Kidney capillary endothelial cell (primary cell): ENCODE measurements around the gene COL5A1.
"Not testable (repeated sequence)": the region's sequence is repeated elsewhere in the genome, so short reads cannot be mapped to it uniquely, and the experiment has no call there.

Experiments
- DNase-seq: peaks from one replicate; pipeline ENCODE4 v3.0.0-alpha.2; 2018; ENCODE audit warnings: low spot score

Gene COL5A1

GRCh38 chr9:134709512-134710270 is 68.1 kb downstream of the COL5A1 start:
- no peak for DNase-seq

DNA sequence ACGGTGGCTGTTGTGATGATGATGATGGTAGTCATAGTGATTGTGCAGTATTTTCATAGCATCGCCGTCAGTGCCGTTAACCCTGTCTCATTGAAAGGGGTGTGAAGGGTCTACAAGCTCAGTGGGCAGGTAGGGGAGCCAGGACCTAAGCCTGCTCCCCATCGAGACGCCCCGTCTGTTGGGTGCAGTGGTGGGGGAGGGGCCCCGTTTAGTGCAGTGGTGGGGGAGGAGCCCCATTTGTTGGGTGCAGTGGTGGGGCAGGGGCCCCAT is 68.6 kb downstream of the COL5A1 start:
- DNase-seq = no peak

DNA sequence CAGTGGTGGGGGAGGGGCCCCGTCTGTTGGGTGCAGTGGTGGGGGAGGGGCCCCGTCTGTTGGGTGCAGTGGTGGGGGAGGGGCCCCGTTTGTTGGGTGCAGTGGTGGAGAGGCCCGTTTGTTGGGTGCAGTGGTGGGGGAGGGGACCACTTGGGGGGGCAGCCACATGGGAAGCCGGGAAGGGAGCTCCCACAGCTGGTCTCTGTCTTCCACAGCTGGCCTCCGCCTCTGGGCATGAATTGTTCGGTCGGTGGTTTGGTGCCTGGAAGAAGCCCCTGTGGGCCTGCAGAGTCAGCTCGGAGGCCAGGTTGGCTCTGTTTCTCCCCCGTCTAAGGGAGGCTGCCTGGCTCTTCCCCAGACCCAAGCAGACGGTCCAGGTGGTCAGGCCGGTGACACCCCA is 69.3 kb downstream of the COL5A1 start:
- DNase-seq = no peak

GRCh38 chr9:134712243-134712642 is 70.6 kb downstream of the COL5A1 start:
- DNase-seq = no peak

- no peak for DNase-seq
Measured at GRCh38 chr9:134712926-134713325, 71.3 kb downstream of the COL5A1 start.

DNA sequence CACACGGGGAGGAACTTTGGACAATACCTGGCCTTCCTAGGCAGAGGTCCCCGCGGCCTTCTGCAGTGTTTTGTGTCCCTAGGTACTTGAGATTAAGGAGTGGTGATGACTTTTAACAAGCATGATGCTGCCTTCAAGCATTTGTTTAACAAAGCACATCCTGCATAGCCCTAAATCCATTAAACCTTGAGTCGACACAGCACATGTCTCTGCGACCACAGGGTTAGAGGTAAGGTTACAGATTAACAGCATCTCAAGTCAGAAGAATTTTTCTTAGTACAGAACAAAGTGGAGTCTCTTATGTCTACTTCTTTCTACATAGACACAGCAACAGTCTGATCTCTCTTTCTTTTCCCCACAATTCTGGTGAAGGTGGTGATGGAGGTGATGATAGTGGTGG is 73.9 kb downstream of the COL5A1 start:
- not testable (repeated sequence) for DNase-seq

- DNase-seq = no peak
Measured at GRCh38 chr9:134716067-134716466, 74.5 kb downstream of the COL5A1 start.

DNA sequence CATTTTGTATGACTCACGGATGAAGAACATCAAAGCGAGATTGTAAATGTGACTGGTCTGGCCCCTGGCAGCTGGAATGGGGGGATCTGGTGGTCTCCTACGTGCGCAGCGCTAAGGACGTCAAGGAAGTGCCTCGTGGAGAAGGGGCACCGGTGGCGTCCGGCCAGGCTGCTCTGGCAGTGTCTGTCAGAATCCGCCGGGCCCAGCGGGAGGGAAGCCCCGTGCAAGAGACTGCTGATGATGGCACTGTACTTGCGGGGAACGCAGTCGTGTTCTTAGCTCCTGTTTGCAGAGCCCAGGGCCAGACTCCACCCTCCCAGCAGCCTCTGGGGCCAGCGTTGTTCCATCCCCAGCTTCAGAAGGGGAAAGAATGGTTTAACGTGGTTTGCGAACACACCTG is 75.5 kb downstream of the COL5A1 start:
- no peak for DNase-seq

DNA sequence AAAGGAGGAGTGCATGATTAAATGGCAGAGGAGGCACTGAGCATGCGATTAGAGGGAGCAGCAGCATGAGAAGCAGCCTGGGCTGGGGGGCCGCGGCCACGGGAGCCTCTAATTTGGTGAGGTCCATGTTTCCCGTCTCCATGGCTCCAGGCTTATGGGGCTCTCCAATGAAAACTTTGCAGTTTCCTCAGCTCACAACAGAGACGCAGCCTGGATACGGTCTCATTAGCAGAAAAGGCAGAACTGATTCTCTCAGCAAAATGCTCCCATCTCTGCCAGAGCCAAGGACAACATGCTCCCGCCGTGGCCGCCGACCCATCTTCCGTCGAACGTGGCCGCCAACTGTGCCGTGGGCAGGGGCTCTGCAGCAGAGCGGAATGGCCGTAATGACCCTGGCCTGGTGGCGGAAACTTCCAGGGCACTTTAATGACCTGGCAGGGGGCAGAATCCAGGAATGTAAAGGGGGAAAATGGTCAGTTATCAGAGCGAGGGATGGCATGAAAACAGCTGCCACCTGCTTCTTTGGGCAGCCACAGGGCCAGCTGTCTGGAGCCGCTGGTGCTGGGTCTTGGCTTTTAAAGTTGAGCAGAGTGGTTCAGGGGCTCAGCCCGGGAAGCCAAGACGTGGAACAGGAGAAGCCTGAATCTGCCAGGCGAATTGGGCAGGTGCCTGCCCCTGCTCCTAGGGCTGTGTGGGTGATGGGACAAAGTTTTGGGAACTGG is 76.5 kb downstream of the COL5A1 start:
- DNase-seq = no peak

DNA sequence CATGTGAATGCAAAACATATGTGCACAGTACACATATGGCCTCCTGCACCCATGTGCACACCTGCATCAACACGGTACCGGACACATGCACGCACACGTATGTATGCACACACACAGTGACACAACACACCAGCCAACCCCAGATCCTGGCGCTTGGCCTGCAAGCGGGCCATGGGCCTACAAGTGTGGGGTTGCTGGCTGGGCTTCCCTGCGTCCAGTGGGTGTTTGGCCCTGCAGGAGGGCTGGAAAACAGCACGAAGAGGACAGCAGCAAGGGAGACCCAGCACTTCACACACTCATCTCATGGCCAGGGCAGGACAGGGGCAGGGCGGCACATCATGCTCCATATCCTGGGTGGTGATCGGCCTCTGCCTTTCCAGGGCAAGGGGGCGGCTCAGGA is 77.7 kb downstream of the COL5A1 start:
- no peak for DNase-seq

GRCh38 chr9:134720136-134720753 is 78.6 kb downstream of the COL5A1 start:
- DNase-seq = no peak

GRCh38 chr9:134720796-134721195 is 79.2 kb downstream of the COL5A1 start:
- DNase-seq = no peak

DNA sequence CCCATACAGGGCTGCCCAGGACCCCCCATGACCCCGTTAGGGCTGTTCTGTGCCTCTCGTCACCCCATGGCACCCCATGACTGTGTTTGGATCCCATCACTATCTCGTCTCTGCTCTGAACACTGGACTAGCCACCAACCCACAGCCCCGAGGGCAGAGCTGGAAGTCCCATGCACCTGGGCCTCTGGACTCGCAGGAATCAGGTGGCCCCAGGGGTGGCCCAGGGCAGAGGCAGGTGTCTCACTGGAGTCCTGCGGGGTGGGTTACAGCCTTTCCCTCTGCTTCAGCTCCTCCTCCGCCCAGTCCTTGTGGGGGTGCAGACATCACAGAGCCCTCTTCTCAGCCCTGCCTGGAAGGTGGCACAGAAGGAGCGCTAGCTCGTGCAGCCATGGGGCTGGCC is 79.7 kb downstream of the COL5A1 start:
- no peak for DNase-seq

DNA sequence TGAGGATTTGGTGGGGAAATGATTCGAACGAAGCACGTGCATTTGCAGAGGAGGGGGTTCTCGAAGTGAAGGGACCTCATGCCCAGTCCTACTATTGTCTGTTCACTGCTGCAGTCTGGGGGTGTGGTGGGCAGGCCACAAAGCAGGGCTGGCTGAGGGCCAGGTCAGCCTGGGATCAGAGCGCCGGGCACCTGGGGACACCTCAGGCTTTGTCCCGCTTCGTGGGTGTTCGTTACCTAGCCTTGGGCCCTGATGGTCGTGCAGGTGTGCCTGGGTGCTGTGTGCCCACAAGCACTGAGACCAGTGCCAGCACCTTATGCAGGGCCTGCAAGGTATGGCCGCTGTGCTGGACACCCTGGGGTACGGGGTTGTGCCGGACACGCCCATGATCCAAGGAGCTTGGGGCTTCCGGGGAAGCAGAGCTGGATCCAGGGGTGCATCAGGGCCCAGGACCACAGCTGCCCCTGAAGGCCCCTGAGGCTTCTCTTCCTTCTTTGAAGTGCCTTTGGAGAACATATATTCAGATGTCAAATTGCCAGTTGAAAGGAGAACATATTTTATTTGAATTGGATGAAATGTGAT is 80.6 kb downstream of the COL5A1 start:
- no peak for DNase-seq

DNA sequence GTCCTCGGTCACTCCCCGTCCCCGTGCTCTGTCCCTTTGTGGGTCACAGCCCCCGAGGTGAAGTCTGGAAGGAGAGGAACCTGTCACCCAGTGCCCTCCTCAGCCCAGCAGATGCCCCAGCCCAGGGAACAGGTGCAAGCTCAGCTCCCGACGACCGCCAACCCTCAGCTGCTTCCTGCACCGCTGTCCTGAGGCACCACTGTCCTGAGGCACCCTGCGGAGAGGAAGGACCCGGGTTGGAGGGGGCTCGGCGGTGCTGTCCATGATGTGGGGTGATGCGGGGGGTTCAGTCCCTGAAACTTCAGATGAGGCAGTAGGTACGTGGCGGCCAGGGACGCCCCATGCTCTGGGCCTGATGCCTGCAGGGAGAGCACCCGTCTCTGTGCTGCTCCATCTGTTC is 81.4 kb downstream of the COL5A1 start:
- DNase-seq = no peak

GRCh38 chr9:134723491-134724190 is 82.0 kb downstream of the COL5A1 start:
- no peak for DNase-seq

DNA sequence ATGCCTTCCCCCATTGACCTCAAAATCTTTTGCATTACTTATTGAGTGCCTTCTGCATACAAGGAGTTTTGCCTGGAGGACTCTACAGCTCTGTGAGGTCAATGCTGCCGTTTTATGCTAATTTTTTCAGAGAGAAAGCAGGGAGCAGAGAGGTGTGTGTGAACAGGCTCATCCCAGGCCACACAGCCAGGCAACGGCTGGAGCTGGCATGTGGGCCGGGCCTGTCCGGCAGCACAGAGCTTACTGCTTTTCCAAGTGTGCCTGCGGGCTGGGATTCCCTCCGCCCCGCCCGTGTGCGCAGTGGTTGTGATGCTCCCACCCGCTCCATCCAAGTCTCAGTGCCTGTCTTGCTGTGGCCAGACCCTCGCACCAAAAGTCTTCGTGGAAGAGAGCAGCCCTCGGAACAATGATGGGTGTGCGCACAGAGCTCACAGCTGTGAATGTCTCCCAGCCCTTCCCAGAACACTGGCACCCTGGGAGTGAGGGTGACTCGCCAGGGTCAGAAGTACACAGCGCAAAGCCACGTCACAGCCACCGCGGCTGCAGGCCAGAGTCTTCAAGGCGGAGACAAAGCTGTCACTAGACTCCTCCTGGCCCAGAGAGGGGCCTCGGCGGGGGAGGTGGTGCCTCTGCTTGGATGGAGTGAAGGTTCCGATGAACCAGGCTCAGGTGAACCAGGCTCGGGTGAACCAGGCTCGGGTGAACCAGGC is 82.8 kb downstream of the COL5A1 start:
- DNase-seq = no peak

DNA sequence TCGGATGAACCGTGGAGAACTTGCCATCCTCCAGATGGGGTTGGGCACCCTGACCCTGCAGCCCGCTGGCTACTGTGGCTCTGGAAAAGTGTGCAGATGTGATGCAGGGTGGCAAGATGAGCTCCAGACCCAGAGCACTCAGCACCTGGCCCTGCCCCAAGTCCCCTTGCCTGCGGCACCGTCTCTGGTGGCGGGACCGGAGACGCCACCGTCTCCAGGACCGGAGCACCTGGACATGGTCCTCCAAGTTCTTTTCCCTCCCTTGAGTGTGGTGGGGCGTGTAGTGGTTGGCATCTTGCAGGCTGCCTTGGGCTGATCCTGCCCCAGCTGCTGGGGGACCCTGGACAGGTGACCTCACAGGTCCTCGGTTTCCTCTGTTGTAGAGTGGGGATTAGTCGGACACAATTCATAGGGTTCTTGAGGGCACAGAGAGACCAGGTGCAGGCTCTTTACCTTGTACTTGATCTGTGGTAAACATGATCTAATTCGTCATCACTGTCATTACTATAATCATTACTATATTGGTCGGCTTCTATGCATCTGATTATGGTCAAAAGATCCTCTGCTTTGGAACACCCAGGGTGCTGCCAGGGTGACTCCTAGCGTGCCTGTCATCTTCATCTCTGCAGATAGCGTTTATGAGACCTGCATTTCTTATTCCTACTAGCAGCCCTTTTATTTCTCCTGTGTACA is 83.5 kb downstream of the COL5A1 start:
- DNase-seq = no peak

DNA sequence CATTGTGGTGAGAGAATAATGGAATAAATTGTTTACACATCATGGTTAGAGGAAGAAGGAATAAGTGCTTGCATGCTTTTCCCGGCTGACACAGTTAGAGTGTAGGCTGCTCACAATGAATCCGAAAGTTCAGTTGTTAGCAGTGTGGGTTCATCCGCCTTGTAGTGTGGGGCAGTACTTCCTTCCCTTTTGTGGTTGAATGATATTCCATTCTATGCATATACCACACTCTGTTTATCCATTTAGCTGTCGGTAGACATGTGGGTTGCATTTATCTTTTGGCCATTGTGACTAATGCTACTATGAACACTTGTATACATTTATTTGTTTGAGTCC is 84.0 kb downstream of the COL5A1 start:
- no peak for DNase-seq

- no peak for DNase-seq
Measured at GRCh38 chr9:134726026-134726721, 84.6 kb downstream of the COL5A1 start.

- DNase-seq = no peak
Measured at GRCh38 chr9:134726722-134727034, 85.1 kb downstream of the COL5A1 start.
